ENCODE measurements around the gene FASTKD3.

DNA sequence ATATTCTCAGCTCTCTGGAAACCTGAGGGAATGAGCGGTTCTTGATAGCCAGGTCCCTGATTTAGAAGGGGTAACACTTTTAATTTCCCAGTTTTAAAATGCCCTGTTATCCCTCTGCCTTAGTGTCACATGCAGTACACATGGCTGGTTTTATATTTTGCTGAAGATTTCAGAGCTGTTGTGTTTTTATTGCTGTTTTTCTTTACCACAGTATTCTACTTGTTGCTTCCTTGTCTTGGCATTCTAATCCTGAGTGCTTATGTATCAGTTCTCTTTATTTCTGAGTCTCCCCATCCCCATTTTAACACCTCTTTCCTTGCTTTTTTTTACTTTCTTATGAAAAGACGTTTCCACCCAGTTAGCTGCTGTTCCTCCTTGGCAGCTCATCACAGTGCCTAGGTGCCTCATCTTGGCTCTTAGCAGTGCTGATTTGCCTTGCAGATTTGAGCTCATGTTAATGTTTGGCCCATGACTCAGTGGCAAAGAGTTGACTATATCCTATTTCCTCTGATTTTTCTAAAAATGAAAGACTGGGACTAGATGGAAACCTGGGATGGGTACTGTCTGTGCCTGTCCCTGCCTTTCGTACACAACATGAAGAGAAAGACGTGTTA lies 3.8 kb upstream of the FASTKD3 start:
- TF ChIP-seq, protein P1, sequence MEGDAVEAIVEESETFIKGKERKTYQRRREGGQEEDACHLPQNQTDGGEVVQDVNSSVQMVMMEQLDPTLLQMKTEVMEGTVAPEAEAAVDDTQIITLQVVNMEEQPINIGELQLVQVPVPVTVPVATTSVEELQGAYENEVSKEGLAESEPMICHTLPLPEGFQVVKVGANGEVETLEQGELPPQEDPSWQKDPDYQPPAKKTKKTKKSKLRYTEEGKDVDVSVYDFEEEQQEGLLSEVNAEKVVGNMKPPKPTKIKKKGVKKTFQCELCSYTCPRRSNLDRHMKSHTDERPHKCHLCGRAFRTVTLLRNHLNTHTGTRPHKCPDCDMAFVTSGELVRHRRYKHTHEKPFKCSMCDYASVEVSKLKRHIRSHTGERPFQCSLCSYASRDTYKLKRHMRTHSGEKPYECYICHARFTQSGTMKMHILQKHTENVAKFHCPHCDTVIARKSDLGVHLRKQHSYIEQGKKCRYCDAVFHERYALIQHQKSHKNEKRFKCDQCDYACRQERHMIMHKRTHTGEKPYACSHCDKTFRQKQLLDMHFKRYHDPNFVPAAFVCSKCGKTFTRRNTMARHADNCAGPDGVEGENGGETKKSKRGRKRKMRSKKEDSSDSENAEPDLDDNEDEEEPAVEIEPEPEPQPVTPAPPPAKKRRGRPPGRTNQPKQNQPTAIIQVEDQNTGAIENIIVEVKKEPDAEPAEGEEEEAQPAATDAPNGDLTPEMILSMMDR (IDR thresholded peaks at IDR 0.05; ENCODE audit: low read length), result no peak
- TF ChIP-seq EZH2 (IDR thresholded peaks at IDR 0.05; ENCODE audit: borderline replicate concordance, low read length), result no peak
